Dermis microvascular lymphatic vessel endothelial cell (primary cell): ENCODE data around the gene OLA1. TPM values are rescaled to one million over a fixed set of nuclear protein-coding genes. Genes with fewer than 3 reads are reported as not detected.
A peak's percentile ranks its signal among the peaks of the same experiment; 100 is the strongest.

Experiments used
- DNase-seq, 2 donors: peaks; one replicate each; pipeline versions ENCODE4 v3.0.0 to v3.0.0-alpha.2; 2010; ENCODE audit warnings: low read depth in 2 of 2
- total RNA-seq: library from RNA; depleted of rRNA; stranded (reverse); fragments of >200 nt; gene quantifications from 2 replicates; pipeline ENCODE4 v1.2.1, GENCODE V29; 2014

OLA1 gene
- total RNA-seq, 1 donor from 2014 or later, result 72.4 TPM

GRCh38 chr2:174038462-174038861 lies 209.9 kb downstream of the OLA1 start:
- no peak for DNase-seq

GRCh38 chr2:174036825-174037224 lies 211.5 kb downstream of the OLA1 start:
- no peak for DNase-seq

GRCh38 chr2:174035981-174036742 lies 212.2 kb downstream of the OLA1 start:
- peak in 1 of 2 donors; percentile 78 for DNase-seq

- no peak for DNase-seq
Measured at GRCh38 chr2:174035117-174035635, 213.2 kb downstream of the OLA1 start.

DNA sequence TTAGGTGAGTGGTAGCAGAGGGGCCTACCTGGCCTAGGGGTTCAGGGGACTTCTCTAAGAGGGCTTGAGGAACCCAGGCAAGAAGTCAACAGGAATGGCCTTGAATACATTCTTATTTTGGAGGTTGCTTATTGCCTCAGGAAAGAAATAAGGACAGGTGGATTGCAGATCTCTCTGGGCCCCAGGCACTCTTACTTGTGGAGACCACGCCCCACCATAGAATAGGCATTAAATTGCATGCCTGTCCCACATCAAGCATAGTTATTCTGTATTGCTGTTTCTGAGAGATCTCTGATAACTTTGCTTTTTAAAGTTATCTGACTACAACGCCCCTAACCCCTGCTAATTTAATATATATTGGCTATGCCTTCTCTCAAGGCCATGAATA lies 215.2 kb downstream of the OLA1 start:
- DNase-seq, result no peak

- no peak for DNase-seq
Measured at GRCh38 chr2:174031226-174031625, 217.1 kb downstream of the OLA1 start.

GRCh38 chr2:174028935-174029334 lies 219.4 kb downstream of the OLA1 start:
- DNase-seq, result no peak

DNA sequence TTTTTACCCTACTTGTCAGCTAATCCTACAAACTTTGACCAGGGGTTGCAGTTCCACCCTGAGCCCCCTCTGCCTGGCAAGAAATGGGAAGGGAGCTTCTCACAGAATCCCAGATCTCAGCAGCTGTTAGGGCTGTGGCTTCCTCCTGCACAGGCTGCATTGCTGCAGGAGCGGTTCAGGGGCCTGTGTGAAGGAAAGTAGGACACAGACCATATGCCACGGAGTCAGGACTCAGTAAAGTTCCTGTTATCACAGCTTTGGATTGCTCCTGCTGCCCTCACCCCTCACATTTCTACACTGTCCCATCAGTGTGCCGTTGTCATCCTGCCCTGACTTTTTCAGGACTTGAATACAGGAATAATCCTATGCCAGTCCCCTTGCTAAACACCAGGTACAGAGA lies 220.4 kb downstream of the OLA1 start:
- no peak for DNase-seq

DNA sequence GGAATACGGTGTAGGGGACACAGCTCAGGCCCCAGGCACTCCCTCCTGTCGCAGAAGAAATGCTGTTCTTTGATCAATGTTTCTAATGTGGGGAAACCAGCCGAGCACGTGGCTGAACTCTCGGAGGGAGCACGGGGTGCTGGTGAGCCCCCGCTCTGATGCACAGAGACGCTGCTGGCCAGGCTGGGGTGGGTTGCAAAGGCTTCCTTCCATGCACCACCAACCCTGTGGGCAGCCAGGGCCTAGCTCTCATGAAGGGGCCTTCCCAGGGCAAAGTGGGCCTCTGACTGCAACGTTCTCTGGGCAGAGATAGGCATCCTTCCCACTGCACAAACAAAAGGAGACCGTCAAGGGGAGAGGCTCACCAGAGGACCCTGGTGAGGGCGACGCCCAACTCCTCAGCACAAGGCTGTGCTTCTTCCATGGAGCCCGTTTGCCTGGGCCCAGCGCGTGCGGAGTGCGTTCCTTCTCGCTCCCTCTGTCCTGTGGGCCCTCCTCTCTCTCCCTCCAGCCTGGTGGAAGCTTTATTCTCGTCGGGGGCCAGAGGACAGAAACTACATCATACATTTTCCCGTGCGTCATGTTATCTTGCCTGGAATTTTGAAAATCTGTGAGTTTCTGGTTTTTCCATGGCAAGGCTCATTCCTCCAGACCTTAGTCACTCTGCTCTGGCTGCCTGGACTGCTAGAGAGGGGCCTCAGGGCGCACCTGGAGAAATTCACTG lies 222.0 kb downstream of the OLA1 start:
- no peak for DNase-seq

DNA sequence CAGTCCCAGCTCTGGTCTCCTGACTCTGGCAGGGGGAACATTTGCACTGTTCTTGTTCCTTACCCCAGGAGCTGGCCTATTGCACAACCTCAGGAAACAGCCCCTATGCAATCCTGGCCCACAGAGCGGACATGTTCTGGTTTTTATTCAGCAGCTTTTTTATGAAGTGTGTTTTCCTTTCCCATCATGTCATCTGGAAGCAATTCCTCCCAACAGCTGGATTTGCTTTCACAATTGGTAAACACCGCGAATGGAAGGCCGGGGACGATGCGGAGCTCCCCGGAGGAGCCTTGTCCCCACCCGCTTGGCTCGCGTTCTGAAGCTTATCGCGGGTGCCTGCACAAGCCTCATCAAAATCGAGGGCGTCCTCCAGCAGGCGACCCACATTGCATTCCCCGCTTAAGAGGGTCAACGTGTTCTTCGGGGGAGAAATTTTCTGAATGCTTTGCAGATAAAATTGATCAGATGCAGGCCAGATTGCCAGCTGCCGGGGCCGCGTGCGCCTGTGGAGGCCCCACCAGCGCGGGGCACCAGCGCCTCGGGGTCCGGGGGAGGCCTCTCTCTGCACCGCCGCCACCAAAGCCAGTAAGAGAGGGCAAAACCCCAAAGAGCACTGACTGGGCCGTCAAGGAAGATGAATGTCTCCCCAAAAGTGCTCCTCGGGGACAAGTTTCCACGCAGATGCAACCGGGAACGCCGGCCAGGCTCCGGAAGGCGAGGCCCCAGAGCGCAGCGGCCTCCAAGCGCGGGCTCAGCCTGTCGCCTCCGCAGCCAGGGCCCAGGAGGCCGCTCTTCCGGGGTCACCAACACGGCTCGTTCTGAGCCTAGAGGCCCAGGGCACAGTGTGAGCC lies 222.8 kb downstream of the OLA1 start:
- no peak for DNase-seq

DNA sequence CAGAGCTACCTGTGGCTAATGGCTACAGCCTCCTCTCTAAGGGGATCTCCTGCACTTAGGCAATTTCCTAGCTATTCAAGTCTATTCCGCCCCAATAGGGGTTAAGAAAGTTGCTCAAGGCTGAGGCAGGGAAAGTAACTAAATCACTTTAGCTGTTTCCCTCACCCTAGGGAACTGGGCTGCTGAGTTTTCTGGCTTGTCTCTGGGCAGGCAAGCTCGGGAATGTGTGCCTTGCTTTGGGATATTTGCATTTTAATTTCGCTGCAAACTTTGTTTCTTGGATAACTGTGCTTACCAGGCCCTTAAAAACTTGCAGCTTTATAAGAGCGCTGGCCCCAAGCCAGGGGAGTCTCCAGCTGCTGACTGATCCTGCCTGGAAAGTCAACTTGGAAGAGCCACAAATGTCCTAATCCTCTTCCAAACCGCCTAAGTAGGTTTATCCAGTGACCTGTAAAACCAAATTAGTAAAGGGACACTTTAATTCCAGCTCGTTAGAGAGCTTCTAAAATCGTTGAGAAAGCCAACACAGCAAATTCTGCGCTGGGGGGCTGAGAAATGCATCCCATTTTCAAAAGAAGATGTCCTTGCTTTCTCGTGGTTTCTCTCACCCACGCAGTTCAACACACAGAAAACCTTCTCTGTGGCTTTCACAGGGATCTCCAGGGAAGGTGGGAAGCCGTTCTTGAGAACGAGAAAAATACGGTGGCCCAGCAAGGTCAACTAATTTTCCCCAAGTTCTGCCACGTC lies 223.6 kb downstream of the OLA1 start:
- no peak for DNase-seq

DNA sequence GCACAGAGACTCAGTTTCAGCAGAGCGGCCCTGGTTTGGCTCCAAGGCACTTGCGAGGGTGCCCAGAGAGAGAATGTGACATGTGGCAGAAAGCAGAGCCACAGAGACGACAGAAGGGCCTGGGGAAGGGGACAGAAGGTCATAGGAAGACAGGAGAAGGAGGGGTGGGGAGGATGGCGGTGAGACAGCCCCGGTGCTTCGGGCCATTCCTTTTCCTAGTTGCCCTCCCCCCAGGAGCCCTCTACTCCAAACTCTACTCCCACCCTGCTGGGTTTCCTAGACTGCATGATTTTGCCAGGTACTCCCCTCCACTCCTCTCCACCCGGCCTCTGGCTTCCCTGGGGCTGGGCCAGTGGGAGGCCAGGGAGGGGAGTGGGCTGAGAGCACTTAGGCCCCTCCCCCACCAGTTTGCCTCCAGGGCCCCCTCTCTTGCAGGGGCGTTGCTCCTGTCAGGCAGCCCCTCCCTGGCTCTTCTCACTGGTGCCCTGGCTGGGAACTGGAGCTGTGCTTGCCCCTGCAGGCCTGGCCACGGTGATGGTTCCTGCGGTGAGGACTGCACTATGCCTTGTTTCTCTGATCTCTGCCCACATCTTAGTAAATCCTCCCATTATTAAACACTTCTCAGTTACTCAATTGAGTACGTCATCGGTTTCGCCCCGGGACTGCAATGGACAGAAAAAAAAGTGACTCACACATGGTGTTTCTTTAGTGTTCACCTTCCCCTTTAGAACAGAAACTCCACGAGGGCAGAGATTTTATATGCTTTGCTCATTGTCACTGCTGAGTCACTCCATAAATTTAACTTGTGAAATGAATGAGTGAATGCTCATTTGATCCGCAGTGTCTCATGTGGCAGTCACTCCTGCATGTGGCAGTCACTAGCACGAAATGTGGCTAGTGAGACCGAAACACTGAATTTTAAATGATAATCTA lies 224.5 kb downstream of the OLA1 start:
- DNase-seq, result no peak

Other genes starting within 250 kb of the OLA1 start
- gene SP9, start 86.4 kb upstream of the OLA1 start, total RNA-seq, result not detected in 2 replicates
- gene SCRN3, start 147.2 kb upstream of the OLA1 start, total RNA-seq, result 13.2 and 14.2 TPM in 2 replicates
- gene GPR155, start 238.5 kb upstream of the OLA1 start, total RNA-seq, result 0.77 and 1.4 TPM in 2 replicates